ENCODE results near the gene LKAAEAR1. TPM values are rescaled to one million over a fixed set of nuclear protein-coding genes. Genes with fewer than 3 reads are reported as not detected.
A peak's percentile ranks its signal among the peaks of the same experiment; 100 is the strongest.

The LKAAEAR1 gene
- total and polyA plus RNA-seq, 2 of the 13 experiments (the other 11 are each of a cell fraction or from before 2014, with no cell fraction given), result not detected

DNA sequence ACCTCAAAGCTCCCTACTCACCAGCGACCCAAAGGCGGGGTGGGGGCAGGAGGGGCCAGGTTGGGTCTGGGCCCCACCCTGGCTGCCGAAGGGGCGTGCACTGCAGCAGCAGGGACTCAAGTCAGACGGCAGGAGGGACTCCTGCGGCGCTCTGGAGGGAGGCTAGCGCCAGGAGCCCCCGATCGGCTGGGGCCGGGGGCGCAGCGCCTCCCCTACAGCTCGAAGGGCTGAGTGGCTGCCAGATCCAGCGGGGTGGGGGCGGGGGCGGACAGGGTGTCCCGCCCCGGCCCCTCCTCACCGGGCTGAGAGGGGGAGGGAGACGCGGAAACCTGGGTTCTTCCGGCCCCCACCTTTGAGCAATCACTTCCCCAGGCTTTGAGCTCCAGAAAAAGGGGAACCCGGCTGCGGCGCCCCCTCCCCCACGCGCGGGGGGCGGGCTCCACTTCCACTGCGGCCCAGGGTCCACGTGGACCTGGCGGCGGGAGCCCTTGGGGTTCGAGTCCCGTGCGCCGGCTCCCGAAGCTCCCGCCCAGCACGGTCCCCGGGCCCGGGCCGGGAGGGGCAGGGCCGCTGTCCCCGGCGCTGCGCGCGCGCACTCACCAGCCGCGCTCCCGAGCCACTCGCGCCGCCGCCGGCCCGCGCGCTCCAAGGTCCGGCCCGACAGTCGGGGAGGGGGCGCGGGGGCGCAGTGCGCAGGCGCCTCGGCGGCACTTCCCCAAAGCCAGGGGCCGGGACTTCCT, 4.8 kb downstream of the LKAAEAR1 start, which contains the start of gene RGS19 (continued):
- TF ChIP-seq, protein P1, sequence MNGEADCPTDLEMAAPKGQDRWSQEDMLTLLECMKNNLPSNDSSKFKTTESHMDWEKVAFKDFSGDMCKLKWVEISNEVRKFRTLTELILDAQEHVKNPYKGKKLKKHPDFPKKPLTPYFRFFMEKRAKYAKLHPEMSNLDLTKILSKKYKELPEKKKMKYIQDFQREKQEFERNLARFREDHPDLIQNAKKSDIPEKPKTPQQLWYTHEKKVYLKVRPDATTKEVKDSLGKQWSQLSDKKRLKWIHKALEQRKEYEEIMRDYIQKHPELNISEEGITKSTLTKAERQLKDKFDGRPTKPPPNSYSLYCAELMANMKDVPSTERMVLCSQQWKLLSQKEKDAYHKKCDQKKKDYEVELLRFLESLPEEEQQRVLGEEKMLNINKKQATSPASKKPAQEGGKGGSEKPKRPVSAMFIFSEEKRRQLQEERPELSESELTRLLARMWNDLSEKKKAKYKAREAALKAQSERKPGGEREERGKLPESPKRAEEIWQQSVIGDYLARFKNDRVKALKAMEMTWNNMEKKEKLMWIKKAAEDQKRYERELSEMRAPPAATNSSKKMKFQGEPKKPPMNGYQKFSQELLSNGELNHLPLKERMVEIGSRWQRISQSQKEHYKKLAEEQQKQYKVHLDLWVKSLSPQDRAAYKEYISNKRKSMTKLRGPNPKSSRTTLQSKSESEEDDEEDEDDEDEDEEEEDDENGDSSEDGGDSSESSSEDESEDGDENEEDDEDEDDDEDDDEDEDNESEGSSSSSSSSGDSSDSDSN (CRISPR knock-in tag; IDR thresholded peaks at IDR 0.05), result peak; percentile 35
- TF ChIP-seq SMC3 (IDR thresholded peaks at IDR 0.05; ENCODE audit: low read length) (no peak), PAWR (CRISPR knock-in tag; IDR thresholded peaks at IDR 0.05; ENCODE audit: borderline replicate concordance) (no peak), NR3C1 (CRISPR knock-in tag; IDR thresholded peaks at IDR 0.05) (no peak), ZFP90 (CRISPR knock-in tag; IDR thresholded peaks at IDR 0.05; ENCODE audit: borderline replicate concordance) (0 out of 2 replicates have a peak, but pooled peaks have one; percentile 15), RORA (CRISPR knock-in tag; IDR thresholded peaks at IDR 0.05) (no peak), ZNF839 (CRISPR knock-in tag; IDR thresholded peaks at IDR 0.05; ENCODE audit: borderline replicate concordance) (no peak), ZNF446 (CRISPR knock-in tag; IDR thresholded peaks at IDR 0.05) (0 out of 2 replicates have a peak, but pooled peaks have one; percentile 37), ONECUT2 (CRISPR knock-in tag; IDR thresholded peaks at IDR 0.05) (no peak), ZNF598 (CRISPR knock-in tag; IDR thresholded peaks at IDR 0.05; ENCODE audit: borderline replicate concordance) (no peak), ESRRA (CRISPR knock-in tag; IDR thresholded peaks at IDR 0.05; ENCODE audit: low read depth) (no peak), FOXK2 (IDR thresholded peaks at IDR 0.05) (no peak)
- TF ChIP-seq, protein P2, sequence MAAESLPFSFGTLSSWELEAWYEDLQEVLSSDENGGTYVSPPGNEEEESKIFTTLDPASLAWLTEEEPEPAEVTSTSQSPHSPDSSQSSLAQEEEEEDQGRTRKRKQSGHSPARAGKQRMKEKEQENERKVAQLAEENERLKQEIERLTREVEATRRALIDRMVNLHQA (CRISPR knock-in tag; IDR thresholded peaks at IDR 0.05), result no peak
- TF ChIP-seq, protein P3, sequence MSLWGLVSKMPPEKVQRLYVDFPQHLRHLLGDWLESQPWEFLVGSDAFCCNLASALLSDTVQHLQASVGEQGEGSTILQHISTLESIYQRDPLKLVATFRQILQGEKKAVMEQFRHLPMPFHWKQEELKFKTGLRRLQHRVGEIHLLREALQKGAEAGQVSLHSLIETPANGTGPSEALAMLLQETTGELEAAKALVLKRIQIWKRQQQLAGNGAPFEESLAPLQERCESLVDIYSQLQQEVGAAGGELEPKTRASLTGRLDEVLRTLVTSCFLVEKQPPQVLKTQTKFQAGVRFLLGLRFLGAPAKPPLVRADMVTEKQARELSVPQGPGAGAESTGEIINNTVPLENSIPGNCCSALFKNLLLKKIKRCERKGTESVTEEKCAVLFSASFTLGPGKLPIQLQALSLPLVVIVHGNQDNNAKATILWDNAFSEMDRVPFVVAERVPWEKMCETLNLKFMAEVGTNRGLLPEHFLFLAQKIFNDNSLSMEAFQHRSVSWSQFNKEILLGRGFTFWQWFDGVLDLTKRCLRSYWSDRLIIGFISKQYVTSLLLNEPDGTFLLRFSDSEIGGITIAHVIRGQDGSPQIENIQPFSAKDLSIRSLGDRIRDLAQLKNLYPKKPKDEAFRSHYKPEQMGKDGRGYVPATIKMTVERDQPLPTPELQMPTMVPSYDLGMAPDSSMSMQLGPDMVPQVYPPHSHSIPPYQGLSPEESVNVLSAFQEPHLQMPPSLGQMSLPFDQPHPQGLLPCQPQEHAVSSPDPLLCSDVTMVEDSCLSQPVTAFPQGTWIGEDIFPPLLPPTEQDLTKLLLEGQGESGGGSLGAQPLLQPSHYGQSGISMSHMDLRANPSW (CRISPR knock-in tag; IDR thresholded peaks at IDR 0.05; ENCODE audit: borderline replicate concordance), result no peak
- TF ChIP-seq, protein P4, sequence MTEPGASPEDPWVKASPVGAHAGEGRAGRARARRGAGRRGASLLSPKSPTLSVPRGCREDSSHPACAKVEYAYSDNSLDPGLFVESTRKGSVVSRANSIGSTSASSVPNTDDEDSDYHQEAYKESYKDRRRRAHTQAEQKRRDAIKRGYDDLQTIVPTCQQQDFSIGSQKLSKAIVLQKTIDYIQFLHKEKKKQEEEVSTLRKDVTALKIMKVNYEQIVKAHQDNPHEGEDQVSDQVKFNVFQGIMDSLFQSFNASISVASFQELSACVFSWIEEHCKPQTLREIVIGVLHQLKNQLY (CRISPR knock-in tag; IDR thresholded peaks at IDR 0.05), result no peak
- TF ChIP-seq, protein P5, sequence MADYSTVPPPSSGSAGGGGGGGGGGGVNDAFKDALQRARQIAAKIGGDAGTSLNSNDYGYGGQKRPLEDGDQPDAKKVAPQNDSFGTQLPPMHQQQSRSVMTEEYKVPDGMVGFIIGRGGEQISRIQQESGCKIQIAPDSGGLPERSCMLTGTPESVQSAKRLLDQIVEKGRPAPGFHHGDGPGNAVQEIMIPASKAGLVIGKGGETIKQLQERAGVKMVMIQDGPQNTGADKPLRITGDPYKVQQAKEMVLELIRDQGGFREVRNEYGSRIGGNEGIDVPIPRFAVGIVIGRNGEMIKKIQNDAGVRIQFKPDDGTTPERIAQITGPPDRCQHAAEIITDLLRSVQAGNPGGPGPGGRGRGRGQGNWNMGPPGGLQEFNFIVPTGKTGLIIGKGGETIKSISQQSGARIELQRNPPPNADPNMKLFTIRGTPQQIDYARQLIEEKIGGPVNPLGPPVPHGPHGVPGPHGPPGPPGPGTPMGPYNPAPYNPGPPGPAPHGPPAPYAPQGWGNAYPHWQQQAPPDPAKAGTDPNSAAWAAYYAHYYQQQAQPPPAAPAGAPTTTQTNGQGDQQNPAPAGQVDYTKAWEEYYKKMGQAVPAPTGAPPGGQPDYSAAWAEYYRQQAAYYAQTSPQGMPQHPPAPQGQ (CRISPR knock-in tag; IDR thresholded peaks at IDR 0.05; ENCODE audit: borderline replicate concordance), result no peak
- TF ChIP-seq, protein P6, sequence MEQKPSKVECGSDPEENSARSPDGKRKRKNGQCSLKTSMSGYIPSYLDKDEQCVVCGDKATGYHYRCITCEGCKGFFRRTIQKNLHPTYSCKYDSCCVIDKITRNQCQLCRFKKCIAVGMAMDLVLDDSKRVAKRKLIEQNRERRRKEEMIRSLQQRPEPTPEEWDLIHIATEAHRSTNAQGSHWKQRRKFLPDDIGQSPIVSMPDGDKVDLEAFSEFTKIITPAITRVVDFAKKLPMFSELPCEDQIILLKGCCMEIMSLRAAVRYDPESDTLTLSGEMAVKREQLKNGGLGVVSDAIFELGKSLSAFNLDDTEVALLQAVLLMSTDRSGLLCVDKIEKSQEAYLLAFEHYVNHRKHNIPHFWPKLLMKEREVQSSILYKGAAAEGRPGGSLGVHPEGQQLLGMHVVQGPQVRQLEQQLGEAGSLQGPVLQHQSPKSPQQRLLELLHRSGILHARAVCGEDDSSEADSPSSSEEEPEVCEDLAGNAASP (CRISPR knock-in tag; IDR thresholded peaks at IDR 0.05; ENCODE audit: borderline replicate concordance), result no peak; the same call in 1 of the 2 replicates

All from HepG2 (cell line).